GM12892 (cell line): ENCODE measurements around the gene KLF13.

Experiments used
- POLR2A ChIP-seq: IDR thresholded peaks from 2 replicates; pipeline ENCODE4 v1.6.1; 2011; ENCODE audit warnings: low read depth, low read length, control low read depth
- POLR2AphosphoS5 ChIP-seq: IDR thresholded peaks from 2 replicates; pipeline ENCODE4 v1.6.1; 2011; ENCODE audit warnings: low read depth, low read length, control low read depth
- TAF1 ChIP-seq: IDR thresholded peaks from 2 replicates; pipeline ENCODE4 v1.6.1; 2011; ENCODE audit warnings: low read depth, mild to moderate bottlenecking, control low read depth, low read length, borderline replicate concordance

DNA sequence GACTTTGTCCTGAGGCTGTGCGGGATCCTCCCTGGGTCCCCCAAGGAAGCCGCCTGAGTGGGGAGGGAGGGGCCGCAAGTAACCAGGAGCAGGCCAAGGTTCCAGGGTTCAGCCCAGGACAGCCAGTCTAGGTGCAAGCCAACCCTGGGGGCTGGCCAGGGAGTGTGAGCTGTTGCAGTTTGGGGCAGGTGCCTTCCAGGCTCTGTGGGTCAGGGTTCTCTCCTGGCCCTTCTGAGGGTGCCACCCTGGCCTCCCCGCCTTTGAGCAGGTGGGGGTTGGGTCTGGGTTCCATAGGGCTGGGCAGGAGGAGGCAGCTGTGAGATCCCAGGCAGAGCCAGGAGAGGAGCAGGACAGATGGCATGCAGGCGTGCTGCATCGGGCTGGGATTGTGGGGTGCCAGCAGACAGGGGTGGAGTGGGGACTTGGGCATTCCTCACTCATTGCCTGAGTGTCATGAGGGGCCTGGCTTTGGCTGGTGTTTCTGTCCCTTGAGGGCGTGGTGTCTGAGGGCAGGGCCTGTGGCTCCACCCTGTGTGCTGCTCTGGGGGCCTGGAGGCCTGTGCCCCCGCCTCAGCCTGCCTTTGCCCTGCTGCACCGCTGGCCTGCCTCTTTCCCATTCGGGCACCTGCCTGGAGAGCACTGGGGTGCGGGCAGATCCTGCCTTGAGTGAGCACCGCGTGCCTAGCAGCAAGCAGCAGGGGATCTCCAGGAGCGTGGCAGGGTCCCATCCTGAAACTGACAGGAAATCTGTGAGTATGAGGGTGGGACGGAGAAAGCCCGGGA lies 18.4 kb downstream of the KLF13 start:
- TF ChIP-seq POLR2A (peak; percentile 53; the same call in 1 of the 2 replicates), POLR2AphosphoS5 (peak; percentile 35; the same call in 1 of the 2 replicates), TAF1 (no peak)
